Activated T-helper 17 cell treated with anti-CD3 and anti-CD28 coated beads, Interleukin-2, amount 50 U/mL, for 72 hours (primary cell): Measurements from ENCODE around the gene CHMP1A. TPM values are rescaled to one million over a fixed set of nuclear protein-coding genes. Genes with fewer than 3 reads are reported as not detected.
"Not testable (repeated sequence)": the region's sequence is repeated elsewhere in the genome, so short reads cannot be mapped to it uniquely, and the experiment has no call there.

Experiments used
- ATAC-seq: fragments of 150-1000 bp; cut with Tn5 transposase; replicated peaks from 2 replicates; pipeline ENCODE4 v1.10.0; 2021; ENCODE audit warnings: mild to moderate bottlenecking, moderate library complexity
- H3K27ac Mint-ChIP-seq: one replicate; pipeline ENCODE4 v1.8.0; 2022; ENCODE audit warnings: mixed read lengths
- H3K27me3 Mint-ChIP-seq: one replicate; pipeline ENCODE4 v1.8.0; 2022; ENCODE audit warnings: mixed read lengths
- H3K36me3 Mint-ChIP-seq: one replicate; pipeline ENCODE4 v1.8.0; 2022; ENCODE audit warnings: low read depth, mild to moderate bottlenecking, mixed read lengths
- H3K4me1 Mint-ChIP-seq: one replicate; pipeline ENCODE4 v1.8.0; 2022; ENCODE audit warnings: mixed read lengths
- H3K4me3 Mint-ChIP-seq: one replicate; pipeline ENCODE4 v1.8.0; 2022; ENCODE audit warnings: mild to moderate bottlenecking, mixed read lengths
- H3K9me3 Mint-ChIP-seq: one replicate; pipeline ENCODE4 v1.8.0; 2022; ENCODE audit warnings: mixed read lengths
- total RNA-seq, 2 donors: library from RNA; stranded (reverse); gene quantifications; one replicate each; pipeline ENCODE4 v1.2.3, GENCODE V29; 2022

CHMP1A gene
- total RNA-seq: 10 to 100 TPM; 63.8 to 95.6 TPM

DNA sequence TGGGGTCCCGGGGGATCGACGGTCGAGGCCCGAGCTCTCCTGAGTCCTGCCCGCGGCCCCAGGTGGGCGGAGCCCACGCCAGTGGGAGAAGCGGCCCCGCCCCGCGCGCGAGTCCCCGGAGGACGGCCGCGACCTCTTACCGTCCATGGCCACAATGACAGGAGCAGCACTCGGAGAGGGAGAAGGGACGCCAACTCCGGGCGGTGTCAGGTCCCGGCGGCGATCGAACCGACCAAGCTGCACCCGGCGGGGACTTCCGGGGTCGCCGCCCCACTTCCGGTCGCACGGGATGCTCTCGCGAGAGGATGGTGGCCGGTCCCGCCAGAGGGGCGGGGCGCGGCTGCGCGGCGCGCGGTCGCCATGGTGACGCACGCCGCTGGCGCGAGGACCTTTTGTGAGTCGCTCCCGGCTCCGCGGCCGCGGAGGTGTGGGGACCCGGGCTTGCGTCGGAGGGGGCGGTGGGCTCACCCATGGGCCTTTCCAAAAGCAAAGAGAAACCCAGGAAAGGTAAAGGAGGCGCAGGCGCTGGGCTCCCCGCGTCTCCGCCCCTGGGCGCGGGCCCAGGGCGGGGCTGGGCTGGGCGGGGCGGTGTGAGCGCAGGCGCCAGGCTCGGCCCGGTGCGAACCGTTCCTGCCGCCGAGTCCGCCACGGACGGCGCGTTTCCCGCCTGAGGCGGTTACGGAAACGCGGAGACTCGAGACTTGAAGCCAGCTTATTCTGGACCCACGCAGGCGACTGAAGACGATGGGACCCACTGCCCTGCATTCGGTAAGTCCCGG is at the start of gene CHMP1A, which contains the start of gene SPATA33:
TSS of gene CHMP1A (minus strand) at position 267 of the 779 bp plus-strand sequence. CDS start at position 147, 120 bp downstream.
TSS of gene SPATA33 (plus strand) at position 395 of the 779 bp plus-strand sequence. CDS start at position 471, 76 bp downstream.
- H3K36me3 Mint-ChIP-seq: peaks cover 67% of the 10 kb centered on the region
- H3K27me3 Mint-ChIP-seq: no peaks in the 10 kb centered on the region
- H3K27ac Mint-ChIP-seq: peak within 1 kb of the TSS; percentile 93
- no peaks in the 10 kb centered on the region for H3K9me3 Mint-ChIP-seq
- peak; percentile 95 for ATAC-seq
- peaks cover 6% of the 10 kb centered on the region for H3K4me1 Mint-ChIP-seq
- H3K4me3 Mint-ChIP-seq: peak within 1 kb of the TSS; percentile 94

GRCh38 chr16:89706518-89707260 is 49.2 kb upstream of the CHMP1A start:
- ATAC-seq: no peak
- Mint-ChIP-seq H3K27me3 (no peaks in the 10 kb centered on the region), H3K4me1 (no peaks in the 10 kb centered on the region), H3K9me3 (no peaks in the 10 kb centered on the region), H3K27ac (no peak overlapping the region), H3K4me3 (no peak overlapping the region), H3K36me3 (no peaks in the 10 kb centered on the region)

GRCh38 chr16:89705006-89705405 is 47.5 kb upstream of the CHMP1A start:
- ATAC-seq: no peak
- no peaks in the 10 kb centered on the region for H3K9me3 Mint-ChIP-seq
- H3K36me3 Mint-ChIP-seq: peaks cover 4% of the 10 kb centered on the region
- no peak overlapping the region for H3K27ac Mint-ChIP-seq
- H3K4me1 Mint-ChIP-seq: no peaks in the 10 kb centered on the region
- no peaks in the 10 kb centered on the region for H3K27me3 Mint-ChIP-seq
- H3K4me3 Mint-ChIP-seq: no peak overlapping the region

DNA sequence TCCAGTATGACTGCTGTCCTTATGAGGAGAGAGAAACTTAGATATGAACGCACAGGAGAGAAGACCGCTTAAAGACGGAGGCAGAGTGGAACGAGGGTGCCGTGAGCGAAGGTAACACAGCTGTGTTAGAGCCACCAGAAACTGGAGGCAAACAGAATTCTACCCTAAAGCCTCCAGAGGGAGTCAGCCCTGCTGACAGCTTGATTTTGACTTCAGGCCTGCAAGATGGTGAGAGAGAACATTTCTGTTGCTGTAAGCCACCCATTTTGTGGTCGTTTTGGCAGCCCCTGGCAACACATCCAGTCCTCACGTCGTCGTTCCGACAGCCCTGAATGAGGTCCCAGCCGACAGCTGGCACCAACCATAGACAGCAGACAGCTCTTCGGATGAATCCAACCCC is 46.8 kb upstream of the CHMP1A start:
- no peaks in the 10 kb centered on the region for H3K4me1 Mint-ChIP-seq
- no peaks in the 10 kb centered on the region for H3K9me3 Mint-ChIP-seq

DNA sequence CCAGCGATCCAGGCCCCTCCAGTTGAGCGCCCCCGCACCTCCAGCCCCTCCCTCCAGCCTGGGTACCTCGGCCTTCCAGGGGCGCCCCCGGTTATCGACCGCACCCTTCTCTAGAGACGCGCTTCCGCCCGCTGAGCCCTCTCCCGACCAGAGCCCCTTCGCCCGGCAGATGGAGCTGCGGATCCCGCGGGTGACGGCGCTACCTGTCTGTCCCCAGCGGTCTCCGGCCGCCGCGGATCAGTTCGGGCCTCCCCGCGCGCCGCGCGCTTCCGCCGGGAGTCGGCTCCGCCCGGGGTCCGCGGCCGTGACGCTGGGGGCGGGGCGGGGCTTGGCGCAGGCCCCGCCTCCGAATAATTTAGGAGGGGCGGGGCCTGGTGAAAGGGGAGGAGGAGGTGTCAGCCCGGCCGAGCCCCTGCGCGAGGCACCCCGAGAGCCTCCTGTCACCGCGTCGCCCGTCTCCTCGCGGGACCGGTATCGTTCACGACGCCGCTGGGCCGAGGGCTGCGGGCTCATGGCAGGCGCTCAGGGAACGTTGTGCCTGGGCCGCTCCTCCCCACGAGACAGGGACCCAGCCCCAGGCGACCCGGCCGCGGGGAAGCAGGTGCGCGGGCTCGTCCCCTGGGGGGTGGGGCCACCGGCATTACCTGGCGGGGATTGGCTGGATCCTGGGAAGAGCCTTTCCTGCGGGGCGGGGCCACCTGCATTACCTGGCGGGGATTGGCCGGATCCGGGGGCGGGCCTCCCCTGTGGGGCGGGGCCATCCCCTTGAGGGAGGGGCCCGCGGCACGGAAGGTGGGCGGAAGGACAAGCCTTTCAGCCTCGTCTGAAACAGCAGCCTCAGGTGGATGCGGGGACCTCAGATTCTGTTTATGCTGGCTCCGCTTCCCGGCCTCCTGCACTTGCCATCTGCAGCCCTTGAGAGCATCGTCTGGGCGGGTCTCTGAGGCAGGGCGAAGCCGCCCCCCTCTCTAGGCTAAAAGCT is 44.2 kb upstream of the CHMP1A start, which contains the start of gene SPATA2L:
TSS of gene SPATA2L (minus strand) at position 281 of the 982 bp plus-strand sequence. CDS start 473 bp downstream, outside the sequence.
- peak; percentile 82 for ATAC-seq
- peak within 1 kb of the TSS; percentile 60 for H3K4me3 Mint-ChIP-seq
- no peaks in the 10 kb centered on the region for H3K4me1 Mint-ChIP-seq
- H3K9me3 Mint-ChIP-seq: no peaks in the 10 kb centered on the region
- H3K27ac Mint-ChIP-seq: peak within 1 kb of the TSS; percentile 65
- no peaks in the 10 kb centered on the region for H3K27me3 Mint-ChIP-seq
- peaks cover 15% of the 10 kb centered on the region for H3K36me3 Mint-ChIP-seq

More for the DNA sequence above, 46.8 kb upstream of the CHMP1A start:
- no peak for ATAC-seq
- Mint-ChIP-seq H3K27me3 (no peaks in the 10 kb centered on the region), H3K36me3 (peaks cover 8% of the 10 kb centered on the region), H3K4me3 (no peak overlapping the region), H3K27ac (no peak overlapping the region)

DNA sequence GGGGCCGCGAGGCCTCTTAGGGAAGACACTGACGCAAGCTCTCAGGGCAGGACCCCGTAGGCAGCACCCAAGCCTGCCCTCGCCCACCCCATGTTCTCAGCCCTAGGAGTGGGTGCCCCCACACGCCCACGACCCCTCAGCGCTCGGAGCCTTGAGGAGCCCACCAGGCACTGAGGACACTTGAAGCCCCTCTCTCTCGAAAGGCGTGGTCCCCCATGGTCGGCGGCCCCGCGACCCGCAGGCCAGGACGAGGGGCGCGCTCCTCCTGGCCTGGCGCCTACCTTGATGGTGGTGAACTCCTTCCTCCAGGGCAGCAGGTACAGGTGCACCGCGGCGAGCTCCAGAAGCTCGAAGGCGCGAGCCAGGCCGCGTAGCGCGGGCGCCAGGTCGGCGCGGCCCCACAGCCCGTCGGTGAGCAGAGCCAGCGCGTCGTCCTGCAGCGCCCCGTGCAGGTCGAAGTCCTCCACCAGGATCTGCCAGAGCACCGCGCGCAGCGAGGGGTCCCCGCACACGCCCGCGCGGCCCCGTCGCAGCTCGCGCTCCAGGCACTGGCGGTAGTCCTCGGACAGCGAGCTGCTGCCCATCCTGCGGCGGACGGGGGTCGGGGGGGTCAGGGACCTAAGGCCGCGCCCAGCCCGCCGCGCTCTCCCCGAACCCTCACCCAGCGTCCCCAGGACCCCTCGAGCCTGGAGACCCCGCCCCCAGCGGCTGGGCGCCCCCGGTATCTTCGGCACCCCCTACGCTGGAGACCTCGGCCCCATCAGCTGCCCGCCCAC is 43.3 kb upstream of the CHMP1A start:
- no peaks in the 10 kb centered on the region for H3K27me3 Mint-ChIP-seq
- no peaks in the 10 kb centered on the region for H3K4me1 Mint-ChIP-seq
- peak overlapping the region; percentile 60 for H3K4me3 Mint-ChIP-seq
- no peak overlapping the region for H3K27ac Mint-ChIP-seq
- peaks cover 15% of the 10 kb centered on the region for H3K36me3 Mint-ChIP-seq
- no peaks in the 10 kb centered on the region for H3K9me3 Mint-ChIP-seq
- ATAC-seq: peak; percentile 33

- H3K4me1 Mint-ChIP-seq: no peaks in the 10 kb centered on the region
- H3K4me3 Mint-ChIP-seq: peak overlapping the region; percentile 60
- no peaks in the 10 kb centered on the region for H3K27me3 Mint-ChIP-seq
- H3K36me3 Mint-ChIP-seq: peaks cover 15% of the 10 kb centered on the region
- no peaks in the 10 kb centered on the region for H3K9me3 Mint-ChIP-seq
- peak; percentile 42 for ATAC-seq
- peak overlapping the region; percentile 61 for H3K27ac Mint-ChIP-seq
These were observed 42.7 kb upstream of the CHMP1A start for GRCh38 chr16:89700100-89700648.

DNA sequence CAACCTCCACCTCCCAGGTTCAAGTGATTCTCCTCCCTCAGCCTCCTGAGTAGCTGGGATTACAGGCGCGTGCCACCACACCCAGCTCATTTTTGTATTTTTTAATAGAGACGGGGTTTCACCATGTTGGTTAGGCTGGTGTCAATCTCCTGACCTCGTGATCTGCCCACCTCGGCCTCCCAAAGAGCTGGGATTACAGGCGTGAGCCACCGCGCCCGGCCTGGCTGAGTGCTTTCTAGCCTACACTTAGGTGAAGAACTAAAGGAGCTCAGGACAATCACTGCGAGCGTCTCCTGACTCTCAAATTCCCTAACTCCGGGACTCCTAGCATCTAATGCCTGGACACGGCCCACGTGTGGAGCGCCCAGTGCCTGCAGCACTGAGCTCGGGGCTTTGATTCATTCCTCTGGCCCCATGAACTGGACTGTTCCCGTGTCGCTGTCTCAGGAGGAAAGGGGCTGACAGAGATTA is 42.2 kb upstream of the CHMP1A start:
- Mint-ChIP-seq H3K27ac (peak overlapping the region; percentile 61), H3K36me3 (peaks cover 15% of the 10 kb centered on the region), H3K4me3 (peak overlapping the region; percentile 60)
- not testable (repeated sequence) for ATAC-seq, H3K4me1 Mint-ChIP-seq, H3K27me3 Mint-ChIP-seq, H3K9me3 Mint-ChIP-seq

DNA sequence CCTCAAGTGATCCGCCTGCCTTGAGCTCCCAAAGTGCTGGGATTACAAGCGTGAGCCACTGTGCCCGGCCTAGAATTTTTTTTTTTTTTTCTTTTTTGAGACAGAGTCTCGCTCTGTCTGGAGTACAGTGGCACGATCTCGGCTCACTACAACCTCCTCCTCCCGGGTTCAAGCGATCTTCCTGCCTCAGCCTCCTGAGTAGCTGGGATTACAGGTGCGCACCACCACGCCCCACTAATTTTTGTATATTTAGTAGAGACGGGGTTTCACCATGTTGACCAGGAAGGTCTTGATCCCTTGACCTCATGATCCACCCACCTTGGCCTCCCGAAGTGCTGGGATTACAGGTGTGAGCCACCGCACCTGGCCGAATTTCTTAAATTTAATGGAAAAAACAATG is 41.2 kb upstream of the CHMP1A start:
- H3K27me3 Mint-ChIP-seq, H3K4me1 Mint-ChIP-seq, H3K4me3 Mint-ChIP-seq, ATAC-seq, H3K27ac Mint-ChIP-seq, H3K9me3 Mint-ChIP-seq: not testable (repeated sequence)
- peaks cover 18% of the 10 kb centered on the region for H3K36me3 Mint-ChIP-seq

- no peaks in the 10 kb centered on the region for H3K27me3 Mint-ChIP-seq
- peaks cover 25% of the 10 kb centered on the region for H3K36me3 Mint-ChIP-seq
- H3K9me3 Mint-ChIP-seq: no peaks in the 10 kb centered on the region
- H3K4me3 Mint-ChIP-seq: no peak overlapping the region
- H3K27ac Mint-ChIP-seq: no peak overlapping the region
- H3K4me1 Mint-ChIP-seq: no peaks in the 10 kb centered on the region
- no peak for ATAC-seq
These were observed 40.3 kb upstream of the CHMP1A start for GRCh38 chr16:89697616-89698331.

GRCh38 chr16:89697161-89697615 is 39.7 kb upstream of the CHMP1A start:
- H3K9me3 Mint-ChIP-seq: no peaks in the 10 kb centered on the region
- H3K36me3 Mint-ChIP-seq: peaks cover 25% of the 10 kb centered on the region
- H3K27me3 Mint-ChIP-seq: no peaks in the 10 kb centered on the region
- H3K4me3 Mint-ChIP-seq: no peak overlapping the region
- no peaks in the 10 kb centered on the region for H3K4me1 Mint-ChIP-seq
- no peak for ATAC-seq
- H3K27ac Mint-ChIP-seq: no peak overlapping the region

- no peak overlapping the region for H3K27ac Mint-ChIP-seq
- no peak for ATAC-seq
These were observed 39.2 kb upstream of the CHMP1A start for GRCh38 chr16:89696670-89697128.

More at GRCh38 chr16:89696670-89697128, 39.2 kb upstream of the CHMP1A start:
- Mint-ChIP-seq H3K9me3 (no peaks in the 10 kb centered on the region), H3K27me3 (no peaks in the 10 kb centered on the region), H3K36me3 (peaks cover 26% of the 10 kb centered on the region), H3K4me1 (no peaks in the 10 kb centered on the region), H3K4me3 (no peak overlapping the region)
